ENCODE data around the gene ASH1L.
"Not testable (repeated sequence)": the region's sequence is repeated elsewhere in the genome, so short reads cannot be mapped to it uniquely, and the experiment has no call there.

ASH1L gene, protein sequence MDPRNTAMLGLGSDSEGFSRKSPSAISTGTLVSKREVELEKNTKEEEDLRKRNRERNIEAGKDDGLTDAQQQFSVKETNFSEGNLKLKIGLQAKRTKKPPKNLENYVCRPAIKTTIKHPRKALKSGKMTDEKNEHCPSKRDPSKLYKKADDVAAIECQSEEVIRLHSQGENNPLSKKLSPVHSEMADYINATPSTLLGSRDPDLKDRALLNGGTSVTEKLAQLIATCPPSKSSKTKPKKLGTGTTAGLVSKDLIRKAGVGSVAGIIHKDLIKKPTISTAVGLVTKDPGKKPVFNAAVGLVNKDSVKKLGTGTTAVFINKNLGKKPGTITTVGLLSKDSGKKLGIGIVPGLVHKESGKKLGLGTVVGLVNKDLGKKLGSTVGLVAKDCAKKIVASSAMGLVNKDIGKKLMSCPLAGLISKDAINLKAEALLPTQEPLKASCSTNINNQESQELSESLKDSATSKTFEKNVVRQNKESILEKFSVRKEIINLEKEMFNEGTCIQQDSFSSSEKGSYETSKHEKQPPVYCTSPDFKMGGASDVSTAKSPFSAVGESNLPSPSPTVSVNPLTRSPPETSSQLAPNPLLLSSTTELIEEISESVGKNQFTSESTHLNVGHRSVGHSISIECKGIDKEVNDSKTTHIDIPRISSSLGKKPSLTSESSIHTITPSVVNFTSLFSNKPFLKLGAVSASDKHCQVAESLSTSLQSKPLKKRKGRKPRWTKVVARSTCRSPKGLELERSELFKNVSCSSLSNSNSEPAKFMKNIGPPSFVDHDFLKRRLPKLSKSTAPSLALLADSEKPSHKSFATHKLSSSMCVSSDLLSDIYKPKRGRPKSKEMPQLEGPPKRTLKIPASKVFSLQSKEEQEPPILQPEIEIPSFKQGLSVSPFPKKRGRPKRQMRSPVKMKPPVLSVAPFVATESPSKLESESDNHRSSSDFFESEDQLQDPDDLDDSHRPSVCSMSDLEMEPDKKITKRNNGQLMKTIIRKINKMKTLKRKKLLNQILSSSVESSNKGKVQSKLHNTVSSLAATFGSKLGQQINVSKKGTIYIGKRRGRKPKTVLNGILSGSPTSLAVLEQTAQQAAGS (N-terminal part only)

DNA sequence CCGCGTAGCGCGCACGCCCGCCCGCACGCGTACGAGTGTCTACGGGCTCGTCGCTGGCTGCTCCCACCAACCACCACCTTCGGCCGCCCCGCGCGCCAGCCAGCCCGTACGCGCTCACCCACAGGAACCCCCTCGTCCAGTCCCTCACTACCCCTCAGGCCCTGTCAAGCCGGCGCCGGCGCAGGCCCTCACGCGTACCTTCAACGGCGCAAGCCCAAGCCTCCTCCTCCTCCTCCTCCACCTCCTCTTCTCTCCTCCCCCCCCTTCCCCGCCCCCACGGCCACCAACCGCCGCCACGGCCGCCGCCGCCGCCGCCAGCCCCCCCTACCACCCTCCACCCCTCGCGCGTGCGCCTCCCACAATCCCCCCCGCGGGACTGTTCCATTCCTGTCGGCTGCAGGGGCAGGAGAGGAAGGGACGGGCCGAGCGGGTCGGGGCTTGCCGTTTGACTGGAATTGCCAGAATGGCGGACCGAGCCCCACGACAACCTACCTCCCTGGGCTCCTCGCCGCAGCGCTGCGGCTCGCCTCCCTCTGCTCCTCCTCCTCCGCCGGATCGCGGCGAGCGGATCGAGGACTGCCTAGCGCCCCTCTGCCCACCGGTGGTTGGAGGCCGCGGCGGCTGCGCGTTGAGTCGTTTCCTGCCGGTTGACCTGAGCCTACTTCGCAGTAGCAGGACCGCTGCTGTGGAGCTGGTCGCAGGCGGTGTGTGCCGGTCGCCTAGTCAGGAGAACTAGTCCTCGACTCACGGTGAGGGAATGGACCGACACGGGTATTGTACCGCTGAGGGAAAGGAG lies at the start of gene ASH1L:
Gene ASH1L (minus strand): TSS at position 223 of the 796 bp plus-strand sequence. CDS start 41,284 bp downstream, outside the sequence.
- peak; percentile 97 for DNase-seq

DNA sequence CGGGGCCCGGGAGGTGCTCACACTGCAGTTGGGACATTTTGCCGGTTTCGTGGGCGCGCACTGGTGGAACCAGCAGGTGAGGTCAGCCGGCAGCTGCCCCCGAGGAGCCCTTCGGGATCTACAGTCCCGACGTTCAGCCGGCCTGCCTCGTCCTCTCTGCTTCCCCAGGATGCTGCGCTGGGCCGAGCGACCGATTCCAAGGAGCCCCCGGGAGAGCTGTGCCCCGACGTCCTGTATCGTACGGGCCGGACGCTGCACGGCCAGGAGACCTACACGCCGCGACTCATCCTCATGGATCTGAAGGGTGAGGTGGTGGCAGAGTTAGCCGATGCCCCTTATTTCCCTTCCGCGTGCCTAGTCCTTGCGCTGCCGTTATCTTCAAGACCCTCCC lies 47.6 kb upstream of the ASH1L start:
- not testable (repeated sequence) for DNase-seq

DNA sequence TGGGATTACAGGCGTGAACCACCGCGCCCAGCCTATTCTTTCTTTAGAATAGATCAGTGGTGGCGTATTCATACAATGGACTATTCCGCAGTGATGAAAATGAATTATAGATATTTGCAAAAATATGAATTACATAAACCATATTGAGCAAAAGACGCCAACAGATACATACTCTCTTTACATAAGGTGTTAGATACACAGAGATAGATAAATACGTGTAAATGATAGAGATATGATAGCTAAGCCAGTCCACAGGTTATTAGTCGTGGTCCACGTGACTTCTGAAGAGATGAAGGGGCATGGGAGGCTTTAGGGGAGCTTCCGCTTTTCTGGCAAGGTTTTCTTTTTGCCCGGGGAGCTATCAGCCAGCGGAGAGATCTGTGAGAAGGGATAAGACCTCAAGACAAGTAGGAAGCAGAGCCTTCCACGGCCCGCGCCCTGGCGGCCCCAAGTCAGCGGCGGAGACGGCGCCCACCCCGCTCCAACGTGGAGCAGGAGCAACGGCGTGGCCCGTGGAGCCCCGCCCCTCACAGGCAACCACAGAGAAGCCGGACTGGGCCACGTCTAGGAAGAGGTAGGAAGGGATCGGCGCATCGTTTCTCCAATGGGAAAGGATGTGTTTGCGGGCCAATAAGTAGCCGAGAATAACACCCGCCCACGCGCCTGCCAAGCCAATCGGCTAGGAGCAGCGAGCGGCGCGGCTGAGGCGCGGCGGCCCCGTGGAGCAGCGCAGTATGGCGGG lies 47.1 kb upstream of the ASH1L start, which contains the start of gene MSTO1:
Gene MSTO1 (plus strand): TSS at position 704 of the 742 bp plus-strand sequence. CDS start 31 bp downstream, at position 735.
- DNase-seq, result peak; percentile 94

DNA sequence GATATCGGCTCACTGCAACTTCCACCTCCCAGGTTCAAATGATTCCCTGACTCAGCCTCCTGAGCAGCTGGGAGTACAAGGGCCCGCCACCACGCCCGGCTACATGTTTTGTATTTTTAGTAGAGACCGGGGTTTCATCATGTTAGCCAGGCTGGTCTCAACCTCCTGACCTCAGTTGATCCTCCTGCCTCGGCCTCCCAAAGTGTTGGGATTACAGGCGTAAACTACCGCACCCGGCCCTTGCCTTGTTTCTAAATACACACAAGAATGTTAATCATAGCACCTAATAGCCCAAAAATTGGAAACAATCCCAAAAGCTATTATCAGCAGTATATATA lies 46.3 kb upstream of the ASH1L start:
- DNase-seq, result no peak

DNA sequence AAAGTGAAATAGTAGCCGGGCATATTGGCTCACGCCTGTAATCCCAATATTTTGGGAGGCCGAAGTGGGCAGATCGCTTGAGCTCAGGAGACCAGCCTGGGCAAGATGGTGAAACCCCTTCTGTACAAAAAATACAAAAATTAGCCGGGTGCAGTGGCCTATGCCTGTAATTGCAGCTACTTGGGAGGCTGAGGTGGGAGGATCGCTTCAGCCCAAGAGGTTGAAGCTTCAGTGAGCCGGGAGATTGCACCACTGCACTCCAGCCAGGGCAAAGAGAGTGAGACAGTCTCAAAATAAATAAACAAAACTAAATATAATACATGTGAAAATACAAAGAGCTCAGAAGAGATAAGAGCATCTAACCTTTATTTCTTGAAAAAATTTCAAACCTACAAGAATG lies 45.1 kb upstream of the ASH1L start:
- DNase-seq, result no peak

DNA sequence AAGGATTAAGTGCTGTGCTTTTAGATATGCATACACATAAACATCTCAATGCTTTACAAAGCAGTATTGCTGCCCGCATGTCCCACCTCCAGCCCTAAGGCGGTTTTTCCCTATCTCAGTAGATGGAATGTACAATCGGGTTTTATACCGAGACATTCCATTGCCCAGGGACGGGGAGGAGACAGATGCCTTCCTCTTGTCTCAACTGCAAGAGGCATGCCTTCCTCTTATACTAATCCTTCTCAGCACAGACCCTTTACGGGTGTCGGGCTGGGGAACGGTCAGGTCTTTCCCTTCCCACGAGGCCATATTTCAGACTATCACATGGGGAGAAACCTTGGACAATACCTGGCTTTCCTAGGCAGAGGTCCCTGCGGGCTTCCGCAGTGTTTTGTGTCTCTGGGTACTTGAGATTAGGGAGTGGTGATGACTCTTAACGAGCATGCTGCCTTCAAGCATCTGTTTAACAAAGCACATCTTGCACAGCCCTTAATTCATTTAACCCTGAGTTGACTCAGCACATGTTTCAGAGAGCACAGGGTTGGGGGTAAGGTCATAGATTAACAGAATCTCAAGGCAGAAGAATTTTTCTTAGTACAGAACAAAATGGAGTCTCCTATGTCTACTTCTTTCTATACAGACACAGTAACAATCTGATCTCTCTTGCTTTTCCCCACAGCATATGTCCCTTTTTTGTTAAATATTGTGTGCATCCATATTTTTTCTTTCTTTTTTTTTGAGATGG lies 37.4 kb upstream of the ASH1L start:
- not testable (repeated sequence) for DNase-seq

DNA sequence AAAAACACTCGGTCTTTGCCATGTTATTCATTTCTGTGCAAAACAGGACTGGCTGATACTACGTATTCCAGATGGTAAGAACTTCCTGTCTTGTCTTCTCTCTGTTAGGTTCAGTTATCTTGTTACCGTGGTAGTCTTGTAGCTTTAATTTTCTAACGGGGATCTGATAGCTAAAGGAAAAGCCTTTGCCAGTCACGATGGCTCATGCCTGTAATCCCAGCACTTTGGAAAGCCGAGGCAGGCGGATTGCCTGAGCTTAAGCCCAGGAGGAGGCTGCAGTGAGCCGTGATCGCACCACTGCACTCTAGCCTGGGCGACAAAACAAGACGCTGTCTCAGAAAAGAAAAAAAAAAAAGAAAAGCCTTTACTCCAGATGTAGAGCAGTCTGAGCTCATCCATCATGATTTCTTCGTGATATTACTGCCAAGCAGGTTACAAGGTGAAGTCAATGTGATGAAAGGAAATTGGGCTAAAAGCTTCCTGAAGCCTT lies 36.3 kb upstream of the ASH1L start:
- DNase-seq, result peak; percentile 24

DNA sequence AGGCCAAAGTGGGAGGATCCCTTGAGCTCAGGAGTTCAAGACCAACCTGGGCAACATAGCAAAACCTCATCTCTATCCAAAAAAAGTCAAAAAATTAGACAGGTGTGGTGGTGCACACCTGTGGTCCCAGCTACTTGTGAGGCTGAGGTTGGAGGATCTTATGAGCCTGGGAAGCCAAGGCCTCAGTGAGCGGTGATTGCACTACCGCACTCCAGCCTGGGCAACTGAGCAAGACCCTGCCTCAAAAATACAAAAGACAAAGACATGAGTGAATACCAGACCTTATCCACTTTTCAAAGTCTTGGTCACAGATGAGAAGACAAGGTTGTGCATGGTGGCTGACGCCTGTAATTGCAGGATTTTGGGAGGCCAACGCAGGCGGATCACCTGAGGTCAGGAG lies 34.3 kb upstream of the ASH1L start:
- DNase-seq, result no peak

DNA sequence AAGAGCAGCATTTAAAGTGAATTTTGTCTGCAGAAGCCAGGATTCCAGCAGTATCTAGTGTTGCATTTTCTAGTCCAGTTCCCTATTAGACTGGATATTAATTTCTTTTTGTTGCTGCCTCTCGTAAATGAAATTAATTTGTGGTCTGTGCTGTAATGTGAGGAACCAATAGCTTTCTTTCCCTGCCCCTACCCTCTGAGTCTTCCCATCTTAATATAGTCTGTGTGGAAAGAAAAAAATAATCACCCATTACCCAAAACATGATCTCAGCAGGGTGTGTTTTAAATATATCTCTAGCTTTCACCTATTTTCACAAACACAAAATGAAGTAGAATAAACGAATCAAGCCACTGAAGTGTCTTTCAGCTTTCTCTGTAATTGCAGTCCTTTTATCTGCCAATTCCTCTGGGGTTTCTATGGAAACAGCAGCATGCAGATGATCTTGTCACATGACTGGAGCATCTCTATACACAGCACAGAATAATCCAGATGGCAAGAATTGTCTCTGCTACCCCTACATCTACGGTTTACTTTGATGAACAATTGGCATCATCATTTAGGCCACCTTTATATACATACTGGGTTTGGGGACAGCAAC lies 33.4 kb upstream of the ASH1L start:
- DNase-seq, result not testable (repeated sequence)

DNA sequence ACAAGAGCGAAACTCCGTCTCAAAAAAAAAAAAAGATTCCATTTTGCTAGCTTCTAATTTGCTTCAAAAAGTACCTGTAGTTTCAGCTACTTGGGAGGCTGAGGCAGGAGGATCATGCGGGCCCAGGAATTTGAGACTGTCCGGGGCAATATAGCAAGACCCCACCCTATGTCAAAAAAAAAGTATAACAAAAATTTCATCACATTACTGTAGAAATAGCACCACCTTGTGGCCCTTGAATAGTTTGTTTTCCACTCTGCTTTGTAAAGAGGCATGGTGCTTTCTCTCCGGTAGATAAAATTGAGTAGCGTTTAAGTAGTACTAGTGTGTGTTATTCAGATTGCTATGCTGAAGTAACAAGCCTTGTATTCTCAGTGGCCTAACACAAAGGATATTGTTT lies 29.2 kb upstream of the ASH1L start:
- DNase-seq, result peak; percentile 51

DNA sequence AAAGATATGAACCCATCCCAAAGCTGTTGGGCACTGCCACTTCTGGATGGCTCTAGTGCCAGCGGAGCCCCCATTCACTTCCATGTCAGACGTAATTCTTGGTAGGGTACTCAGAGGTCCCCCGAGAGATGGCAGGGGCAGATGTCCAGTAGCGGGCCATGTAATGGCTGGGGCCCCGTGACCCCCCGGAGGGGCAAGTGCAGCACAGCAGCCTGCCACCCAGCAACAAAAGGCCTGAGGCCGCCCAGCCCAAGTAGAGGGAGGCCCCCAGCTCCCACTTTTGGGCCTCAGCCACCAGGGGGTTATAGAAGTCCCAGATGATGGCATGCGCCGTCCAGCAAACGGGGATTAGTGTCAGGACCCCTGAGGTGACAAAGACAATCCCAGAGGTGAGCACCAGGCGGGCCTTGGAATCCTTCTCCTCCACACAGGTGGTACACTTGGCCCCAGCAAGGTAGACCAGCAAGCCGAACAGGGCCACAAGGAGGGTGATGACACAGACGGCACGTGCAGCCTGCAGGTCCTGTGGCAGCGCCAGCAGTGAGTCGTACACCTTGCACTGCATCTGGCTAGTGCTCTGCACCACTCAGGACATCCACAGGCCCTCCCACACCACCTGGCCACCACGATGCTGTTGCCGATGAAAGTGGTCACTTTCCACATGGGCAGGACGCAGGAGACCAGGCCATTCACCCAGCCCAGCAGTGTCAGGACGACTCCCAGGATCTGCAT lies 28.1 kb upstream of the ASH1L start:
- DNase-seq, result not testable (repeated sequence)

DNA sequence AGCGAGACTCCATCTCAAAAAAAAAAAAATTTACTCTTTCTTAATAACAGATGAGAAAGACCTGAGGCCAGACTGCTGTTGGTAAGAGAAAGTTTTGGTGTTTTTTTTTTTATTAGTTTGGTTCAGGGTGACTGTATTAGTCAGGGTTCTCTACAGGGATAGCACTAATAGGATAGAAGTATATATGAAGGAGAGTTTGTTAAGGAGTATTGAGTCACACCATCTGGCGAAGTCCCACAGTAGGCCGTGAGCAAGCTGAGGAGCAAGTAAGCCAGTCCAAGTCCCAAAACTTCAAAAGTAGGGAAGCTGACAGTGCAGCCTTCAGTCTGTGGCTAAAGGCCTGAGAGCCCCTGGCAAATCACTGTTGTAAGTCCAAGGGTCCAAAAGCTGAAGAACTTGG lies 26.7 kb upstream of the ASH1L start:
- DNase-seq, result not testable (repeated sequence)

DNA sequence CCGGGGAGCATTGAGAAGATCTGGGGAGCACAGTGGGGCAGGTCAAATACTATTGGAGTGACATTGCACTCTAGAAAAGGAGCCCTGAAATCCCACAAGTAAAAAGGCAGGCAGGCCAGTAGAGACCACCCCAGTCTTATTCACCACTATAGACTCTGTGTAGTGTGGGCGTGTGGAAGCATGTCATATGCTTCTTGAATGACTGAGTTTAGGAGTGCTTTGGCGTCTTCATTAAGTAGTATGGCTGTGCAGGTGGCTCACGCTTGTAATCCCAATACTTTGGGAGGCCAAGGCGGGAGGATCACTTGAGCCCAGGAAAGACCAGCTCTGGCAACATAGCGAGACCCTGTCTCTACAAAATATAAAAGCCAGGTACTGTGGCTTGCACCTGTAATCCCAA lies 21.2 kb upstream of the ASH1L start:
- not testable (repeated sequence) for DNase-seq

DNA sequence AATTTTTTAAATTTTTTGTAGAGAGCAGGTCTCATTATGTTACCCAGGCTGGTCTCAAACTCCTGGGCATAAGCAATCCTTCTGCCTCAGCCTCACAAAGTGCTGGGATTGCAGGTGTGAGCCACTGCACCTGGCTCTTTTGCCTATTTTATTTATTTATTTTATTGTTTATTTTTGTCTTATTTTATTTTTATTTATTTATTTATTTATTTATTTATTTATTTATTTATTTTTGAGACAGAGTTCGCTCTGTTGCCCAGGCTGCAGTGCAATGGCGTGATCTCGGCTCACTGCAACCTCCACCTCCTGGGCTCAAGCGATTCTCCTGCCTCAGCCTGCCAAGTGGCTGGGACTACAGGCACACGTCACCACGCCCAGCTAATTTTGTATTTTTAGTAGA lies 13.0 kb upstream of the ASH1L start:
- not testable (repeated sequence) for DNase-seq

DNA sequence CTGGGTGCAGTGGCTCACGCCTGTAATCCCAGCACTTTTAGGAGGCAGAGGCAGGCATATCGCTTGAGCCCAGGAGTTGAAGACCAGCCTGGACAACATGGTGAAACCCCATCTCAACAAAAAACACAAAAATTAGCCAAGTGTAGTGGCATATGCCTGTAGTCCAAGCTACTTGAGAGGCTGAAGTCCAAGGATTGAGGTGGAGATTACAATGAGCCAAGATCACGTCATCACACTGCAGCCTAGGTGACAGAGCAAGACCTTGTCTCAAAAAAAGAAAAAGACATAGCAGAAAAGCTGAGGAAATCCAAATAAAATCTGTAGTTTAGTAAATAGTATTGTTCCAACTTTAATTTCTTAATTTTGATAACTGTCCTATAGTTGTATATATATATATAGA lies 11.5 kb upstream of the ASH1L start:
- DNase-seq, result no peak

DNA sequence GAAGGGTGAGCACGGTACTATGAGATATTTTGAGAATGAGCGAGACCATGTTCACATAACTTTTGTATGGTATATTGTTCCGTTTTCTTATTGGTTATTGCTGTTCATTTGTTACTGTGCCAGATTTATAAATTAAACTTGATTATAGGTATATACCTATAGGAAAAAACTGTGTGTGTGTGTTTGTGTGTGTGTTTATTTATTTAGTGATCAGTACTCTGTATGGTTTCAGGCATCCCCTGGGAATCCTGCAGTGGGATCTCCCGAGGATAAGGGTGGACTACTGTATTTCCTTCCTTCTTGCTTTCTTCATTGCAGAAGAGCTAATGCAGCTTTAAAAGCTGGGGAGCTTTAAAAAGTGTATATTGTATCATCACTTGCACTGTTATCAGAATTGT lies 8.0 kb upstream of the ASH1L start:
- no peak for DNase-seq

DNA sequence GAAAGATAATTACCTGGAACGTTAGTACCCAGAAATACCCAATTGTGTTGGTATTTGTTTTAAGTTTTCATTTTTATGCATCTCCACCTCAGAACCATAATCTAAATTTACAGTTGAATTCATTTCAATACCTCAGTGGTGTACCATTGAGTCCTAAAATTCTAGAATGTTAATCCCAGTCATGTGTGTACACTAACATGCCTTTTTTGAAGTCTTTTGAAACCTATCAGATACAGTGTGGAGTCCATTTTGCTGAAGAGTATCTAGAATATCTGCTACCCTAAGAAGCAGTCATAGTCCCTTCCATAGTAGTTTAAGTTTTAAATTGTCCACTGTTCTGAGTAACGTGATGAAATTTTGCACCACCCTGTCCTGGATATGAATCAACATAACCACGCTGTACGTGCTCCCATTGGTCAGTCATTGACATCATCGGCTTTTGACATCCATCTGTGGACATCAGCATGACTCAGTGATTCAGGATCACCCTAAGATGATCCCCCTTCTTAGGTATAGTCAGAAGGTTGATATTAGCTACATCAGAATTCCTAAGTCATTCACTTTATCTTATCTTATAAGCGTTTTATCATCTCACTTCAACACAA lies 7.5 kb upstream of the ASH1L start:
- no peak for DNase-seq

DNA sequence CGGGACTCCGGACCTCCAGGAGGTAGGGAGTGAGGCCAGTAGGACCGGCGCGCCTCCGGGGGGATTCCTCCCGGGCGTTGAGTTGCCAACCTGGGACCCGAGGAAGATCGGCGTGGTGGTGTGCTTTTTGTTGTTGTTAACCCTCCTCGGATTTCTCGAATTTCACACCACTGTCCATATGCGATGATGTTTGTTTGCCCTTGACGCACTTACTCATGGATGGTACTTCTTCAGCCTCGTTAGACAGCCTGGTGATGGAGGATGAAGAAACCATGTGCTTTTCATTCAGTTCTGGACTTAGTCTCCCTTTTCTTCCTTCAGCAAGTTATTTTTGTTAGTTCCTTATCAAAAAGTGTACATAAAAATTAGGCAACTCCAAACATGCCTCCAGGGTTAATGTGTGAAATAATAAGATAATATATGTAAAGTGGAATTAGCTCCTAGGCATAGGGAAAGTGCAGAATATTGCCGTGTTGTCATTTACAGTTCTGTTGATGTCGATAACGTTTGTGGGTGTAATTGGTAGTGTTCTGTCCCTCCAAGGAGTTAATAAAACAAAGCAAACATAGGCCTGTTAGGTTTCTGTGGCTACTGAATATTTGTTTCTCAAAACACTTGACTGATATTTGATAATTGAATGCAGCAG lies 897 bp upstream of the ASH1L start:
- not testable (repeated sequence) for DNase-seq

Measured in CD4-positive, alpha-beta T cell treated with Interleukin-17A for 4 hours (primary cell).